GM12874 (cell line): ENCODE results near the gene PTPRG.

Experiments
- CTCF ChIP-seq: IDR thresholded peaks from 2 replicates; pipeline ENCODE4 v1.5.1; 2011; ENCODE audit warnings: low read depth, mild to moderate bottlenecking, control low read depth, low read length, moderate library complexity; ENCODE audit not compliant: insufficient read depth

PTPRG gene

GRCh38 chr3:61593446-61594029 is 32.2 kb downstream of the PTPRG start:
- TF ChIP-seq CTCF, result no peak

- no peak for TF ChIP-seq CTCF
These were observed 33.0 kb downstream of the PTPRG start for GRCh38 chr3:61594144-61594963.

- TF ChIP-seq CTCF, result no peak
These were observed 33.6 kb downstream of the PTPRG start for GRCh38 chr3:61594964-61595285.

- no peak for TF ChIP-seq CTCF
These were observed 33.9 kb downstream of the PTPRG start for GRCh38 chr3:61595288-61595687.

GRCh38 chr3:61595826-61596225 is 34.5 kb downstream of the PTPRG start:
- TF ChIP-seq CTCF, result no peak

GRCh38 chr3:61597906-61598305 is 36.5 kb downstream of the PTPRG start:
- TF ChIP-seq CTCF, result no peak

GRCh38 chr3:61600195-61600594 is 38.8 kb downstream of the PTPRG start:
- TF ChIP-seq CTCF, result no peak
